Thoracic aorta (tissue), 2 donors: Measurements from ENCODE around the gene SENP1. TPM values are rescaled to one million over a fixed set of nuclear protein-coding genes. Genes with fewer than 3 reads are reported as not detected.

Experiments used
- ATAC-seq: fragments of 150-250 bp; one replicate; pipeline ENCODE4 v1.8.0; 2017; ENCODE audit warnings: low read depth; ENCODE audit not compliant: insufficient number of reproducible peaks, low FRiP score
- DNase-seq: peaks from one replicate; pipeline ENCODE4 v3.0.0-alpha.2; 2020; ENCODE audit warnings: low spot score
- H3K27ac ChIP-seq, 2 donors: fragments of 200-600 bp; sonication (generic); 1 replicate in 1 of 2; 2 replicates in 1 of 2; pipeline ENCODE4 v1.5.1; 2016; ENCODE audit warnings: mild to moderate bottlenecking in 2 of 2, moderate library complexity in 2 of 2
- H3K27me3 ChIP-seq: fragments of 200-600 bp; sonication (generic); replicated peaks from 2 replicates; pipeline ENCODE4 v1.6.0; 2016; ENCODE audit warnings: mild to moderate bottlenecking; ENCODE audit not compliant: insufficient read depth
- H3K36me3 ChIP-seq: fragments of 200-600 bp; sonication (generic); one replicate; pipeline ENCODE4 v1.5.1; 2016
- H3K4me1 ChIP-seq, 2 donors: fragments of 200-600 bp; sonication (generic); 1 replicate in 1 of 2; 2 replicates in 1 of 2; pipeline versions ENCODE4 v1.5.1 to v1.6.0; 2016; ENCODE audit warnings: low read depth in 2 of 2, mild to moderate bottlenecking in 1 of 2; ENCODE audit not compliant: control insufficient read depth in 1 of 2
- H3K4me3 ChIP-seq: fragments of 200-600 bp; sonication (generic); 2 replicates; pipeline ENCODE4 v1.5.1; 2016; ENCODE audit warnings: mild to moderate bottlenecking
- H3K9me3 ChIP-seq: fragments of 200-600 bp; sonication (generic); 2 replicates; pipeline ENCODE4 v1.5.1; 2016
- total RNA-seq, 2 donors: library from RNA; depleted of rRNA; stranded (reverse); fragments of >200 nt; gene quantifications; one replicate each; pipeline versions ENCODE4 v1.1.0 to v1.2.3, GENCODE V29; 2016
- TF ChIP-seq, protein P1 (sequence below): fragments of 200-600 bp; sonication (generic); IDR thresholded peaks from one replicate; pipeline ENCODE4 v1.5.1; 2019; ENCODE audit warnings: antibody characterized with exemption

The SENP1 gene
- total RNA-seq, 2 donors from 2014 or later, result 23.2 to 24.6 TPM

DNA sequence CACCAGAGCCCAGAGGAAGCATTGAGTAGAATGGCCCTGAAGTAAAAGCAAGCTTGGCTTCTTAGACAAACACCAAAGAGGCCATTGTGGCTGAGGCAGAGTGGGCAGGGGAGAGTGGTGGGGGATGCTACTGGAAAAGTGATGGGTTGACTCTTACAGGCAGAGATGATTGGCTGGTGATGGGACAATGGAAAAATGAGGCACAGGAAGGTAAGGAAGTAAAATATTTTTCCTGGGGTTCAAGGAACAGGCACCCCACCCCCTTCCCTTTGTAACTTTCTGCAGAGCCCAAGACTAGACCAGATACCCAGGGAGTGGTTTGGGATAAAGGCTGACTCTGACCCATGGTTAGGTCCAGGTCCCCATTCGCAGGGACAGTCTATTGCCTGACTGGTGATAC is 66.7 kb downstream of the SENP1 start:
- Histone ChIP-seq H3K4me1 (no peaks in the 10 kb centered on the region), H3K27ac (no peak overlapping the region), H3K9me3 (no peaks in the 10 kb centered on the region), H3K36me3 (no peaks in the 10 kb centered on the region), H3K4me3 (no peak overlapping the region), H3K27me3 (no peaks in the 10 kb centered on the region)
- TF ChIP-seq, protein P1, sequence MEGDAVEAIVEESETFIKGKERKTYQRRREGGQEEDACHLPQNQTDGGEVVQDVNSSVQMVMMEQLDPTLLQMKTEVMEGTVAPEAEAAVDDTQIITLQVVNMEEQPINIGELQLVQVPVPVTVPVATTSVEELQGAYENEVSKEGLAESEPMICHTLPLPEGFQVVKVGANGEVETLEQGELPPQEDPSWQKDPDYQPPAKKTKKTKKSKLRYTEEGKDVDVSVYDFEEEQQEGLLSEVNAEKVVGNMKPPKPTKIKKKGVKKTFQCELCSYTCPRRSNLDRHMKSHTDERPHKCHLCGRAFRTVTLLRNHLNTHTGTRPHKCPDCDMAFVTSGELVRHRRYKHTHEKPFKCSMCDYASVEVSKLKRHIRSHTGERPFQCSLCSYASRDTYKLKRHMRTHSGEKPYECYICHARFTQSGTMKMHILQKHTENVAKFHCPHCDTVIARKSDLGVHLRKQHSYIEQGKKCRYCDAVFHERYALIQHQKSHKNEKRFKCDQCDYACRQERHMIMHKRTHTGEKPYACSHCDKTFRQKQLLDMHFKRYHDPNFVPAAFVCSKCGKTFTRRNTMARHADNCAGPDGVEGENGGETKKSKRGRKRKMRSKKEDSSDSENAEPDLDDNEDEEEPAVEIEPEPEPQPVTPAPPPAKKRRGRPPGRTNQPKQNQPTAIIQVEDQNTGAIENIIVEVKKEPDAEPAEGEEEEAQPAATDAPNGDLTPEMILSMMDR, result no peak
- no peak for ATAC-seq
- no peak for DNase-seq

GRCh38 chr12:48038085-48038484 is 67.8 kb downstream of the SENP1 start:
- ATAC-seq (no peak), DNase-seq (no peak)
- TF ChIP-seq, protein P1, result no peak

GRCh38 chr12:48037267-48037915 is 68.5 kb downstream of the SENP1 start:
- TF ChIP-seq, protein P1, result no peak
- Histone ChIP-seq H3K9me3 (no peaks in the 10 kb centered on the region), H3K27me3 (no peaks in the 10 kb centered on the region), H3K27ac (no peak overlapping the region), H3K4me1 (no peaks in the 10 kb centered on the region), H3K36me3 (no peaks in the 10 kb centered on the region), H3K4me3 (no peak overlapping the region)
- DNase-seq (no peak), ATAC-seq (no peak)

More at GRCh38 chr12:48038085-48038484, 67.8 kb downstream of the SENP1 start:
- no peaks in the 10 kb centered on the region for H3K9me3 ChIP-seq
- H3K4me1 ChIP-seq, result no peaks in the 10 kb centered on the region
- no peak overlapping the region for H3K4me3 ChIP-seq
- no peak overlapping the region for H3K27ac ChIP-seq
- H3K36me3 ChIP-seq, result no peaks in the 10 kb centered on the region
- no peaks in the 10 kb centered on the region for H3K27me3 ChIP-seq

- TF ChIP-seq, protein P1, result no peak
- Histone ChIP-seq H3K4me3 (no peak overlapping the region), H3K4me1 (no peaks in the 10 kb centered on the region), H3K27me3 (no peaks in the 10 kb centered on the region), H3K36me3 (no peaks in the 10 kb centered on the region), H3K9me3 (no peaks in the 10 kb centered on the region), H3K27ac (no peak overlapping the region)
- ATAC-seq (no peak), DNase-seq (no peak)
These were observed 69.1 kb downstream of the SENP1 start for GRCh38 chr12:48036818-48037217.

- TF ChIP-seq, protein P1, result no peak
- Histone ChIP-seq H3K4me1 (no peaks in the 10 kb centered on the region), H3K9me3 (no peaks in the 10 kb centered on the region), H3K27ac (no peak overlapping the region), H3K27me3 (no peaks in the 10 kb centered on the region), H3K4me3 (no peak overlapping the region), H3K36me3 (no peaks in the 10 kb centered on the region)
- DNase-seq (no peak), ATAC-seq (no peak)
These were observed 70.8 kb downstream of the SENP1 start for GRCh38 chr12:48034835-48035805.
